BE2C (cell line): ENCODE measurements around the gene PLCL2.

Experiments used
- DNase-seq: peaks from one replicate; pipeline ENCODE4 v3.0.0-alpha.2; 2020
- H3K27me3 ChIP-seq: fragments of 250-450 bp; sonication (Bioruptor Pico); 2 replicates; pipeline ENCODE4 v1.5.1; 2020; ENCODE audit warnings: mild to moderate bottlenecking
- H3K36me3 ChIP-seq: fragments of 250-450 bp; sonication (Bioruptor Pico); 2 replicates; pipeline ENCODE4 v1.5.1; 2020; ENCODE audit warnings: mild to moderate bottlenecking
- H3K4me1 ChIP-seq: fragments of 250-450 bp; sonication (Bioruptor Pico); 2 replicates; pipeline ENCODE4 v1.5.1; 2020
- H3K4me3 ChIP-seq: 2 replicates; pipeline ENCODE4 v1.5.1; 2011; ENCODE audit warnings: low read depth, low read length
- H3K9me3 ChIP-seq: fragments of 250-450 bp; sonication (Bioruptor Pico); 2 replicates; pipeline ENCODE4 v1.5.1; 2020
- TF ChIP-seq, protein P1 (sequence below): IDR thresholded peaks from 2 replicates; pipeline ENCODE4 v1.5.1; 2012; ENCODE audit warnings: mild to moderate bottlenecking, low read depth, low read length

Gene PLCL2

DNA sequence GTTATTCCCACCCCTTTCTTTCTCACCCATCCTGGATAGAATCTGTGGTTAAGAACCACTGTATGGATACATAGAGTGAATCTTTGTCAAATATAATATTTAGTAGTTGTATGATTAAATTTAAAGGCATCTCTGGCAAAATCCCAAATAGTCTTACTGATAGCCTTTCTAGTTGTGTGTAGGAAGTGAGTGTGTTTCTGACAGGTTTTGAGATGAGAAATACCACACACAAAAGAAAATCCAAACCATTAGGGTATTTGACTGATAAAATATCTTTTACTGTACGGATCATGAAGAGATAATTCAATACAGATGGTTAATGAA lies 44.7 kb upstream of the PLCL2 start:
- no peaks in the 10 kb centered on the region for H3K9me3 ChIP-seq
- H3K4me1 ChIP-seq: no peaks in the 10 kb centered on the region
- H3K36me3 ChIP-seq: no peaks in the 10 kb centered on the region
- no peak for DNase-seq
- TF ChIP-seq, protein P1, sequence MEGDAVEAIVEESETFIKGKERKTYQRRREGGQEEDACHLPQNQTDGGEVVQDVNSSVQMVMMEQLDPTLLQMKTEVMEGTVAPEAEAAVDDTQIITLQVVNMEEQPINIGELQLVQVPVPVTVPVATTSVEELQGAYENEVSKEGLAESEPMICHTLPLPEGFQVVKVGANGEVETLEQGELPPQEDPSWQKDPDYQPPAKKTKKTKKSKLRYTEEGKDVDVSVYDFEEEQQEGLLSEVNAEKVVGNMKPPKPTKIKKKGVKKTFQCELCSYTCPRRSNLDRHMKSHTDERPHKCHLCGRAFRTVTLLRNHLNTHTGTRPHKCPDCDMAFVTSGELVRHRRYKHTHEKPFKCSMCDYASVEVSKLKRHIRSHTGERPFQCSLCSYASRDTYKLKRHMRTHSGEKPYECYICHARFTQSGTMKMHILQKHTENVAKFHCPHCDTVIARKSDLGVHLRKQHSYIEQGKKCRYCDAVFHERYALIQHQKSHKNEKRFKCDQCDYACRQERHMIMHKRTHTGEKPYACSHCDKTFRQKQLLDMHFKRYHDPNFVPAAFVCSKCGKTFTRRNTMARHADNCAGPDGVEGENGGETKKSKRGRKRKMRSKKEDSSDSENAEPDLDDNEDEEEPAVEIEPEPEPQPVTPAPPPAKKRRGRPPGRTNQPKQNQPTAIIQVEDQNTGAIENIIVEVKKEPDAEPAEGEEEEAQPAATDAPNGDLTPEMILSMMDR: no peak
- H3K27me3 ChIP-seq: no peaks in the 10 kb centered on the region
- H3K4me3 ChIP-seq: no peak overlapping the region

DNA sequence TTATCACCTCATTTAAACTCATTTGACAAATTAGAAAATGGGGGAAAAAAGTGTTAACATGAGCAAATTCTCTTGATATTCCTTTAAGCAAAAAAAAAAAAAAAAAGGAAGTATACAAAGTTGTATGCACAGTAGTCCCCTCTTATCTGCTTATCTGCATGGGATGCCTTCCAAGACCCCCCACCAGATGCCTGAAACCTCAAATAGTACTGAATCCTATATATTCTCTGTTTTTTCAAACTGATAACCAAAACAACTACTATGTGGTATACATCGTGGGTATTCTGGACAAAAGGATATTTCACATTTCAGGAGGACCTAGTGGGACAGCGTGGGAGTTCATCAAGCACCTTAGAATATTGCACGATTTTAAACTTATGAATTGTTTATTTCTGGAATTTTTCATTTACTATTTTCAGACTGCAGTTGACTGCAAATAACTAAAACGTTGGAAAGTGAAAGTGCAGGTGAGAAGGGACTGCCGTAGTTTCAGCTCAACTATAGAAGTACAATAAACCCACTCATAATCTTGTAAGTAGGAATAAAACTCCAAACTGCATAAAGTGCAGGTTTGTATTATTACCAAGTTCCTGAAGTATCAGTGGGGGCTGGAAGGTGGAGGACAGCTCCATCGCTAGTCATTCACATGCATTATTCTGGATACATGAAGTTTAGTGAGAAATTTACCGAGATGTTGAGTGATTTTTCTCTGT lies 43.6 kb upstream of the PLCL2 start:
- no peaks in the 10 kb centered on the region for H3K4me1 ChIP-seq
- H3K36me3 ChIP-seq: no peaks in the 10 kb centered on the region
- TF ChIP-seq, protein P1: no peak
- H3K4me3 ChIP-seq: no peak overlapping the region
- H3K9me3 ChIP-seq: no peaks in the 10 kb centered on the region
- DNase-seq: no peak
- H3K27me3 ChIP-seq: no peaks in the 10 kb centered on the region

DNA sequence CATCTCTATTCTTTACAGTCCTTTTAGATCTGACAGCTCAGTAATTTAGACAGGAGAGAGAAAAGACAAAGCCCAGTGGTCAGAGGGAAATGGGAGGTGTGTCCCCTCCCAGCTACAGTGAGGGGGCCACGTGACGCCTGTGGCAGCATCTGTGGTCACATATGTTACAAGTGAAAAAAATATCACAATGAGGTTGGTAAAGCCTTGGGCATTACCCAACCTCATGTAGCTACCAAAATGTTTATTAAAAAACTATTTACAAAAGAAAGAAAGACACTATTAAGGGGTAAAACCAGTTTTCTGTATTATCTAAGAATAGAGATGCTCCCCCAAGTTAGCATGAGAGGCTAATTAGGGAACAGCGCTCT lies 42.9 kb upstream of the PLCL2 start:
- TF ChIP-seq, protein P1: no peak
- H3K4me1 ChIP-seq: no peaks in the 10 kb centered on the region
- no peak overlapping the region for H3K4me3 ChIP-seq
- no peaks in the 10 kb centered on the region for H3K36me3 ChIP-seq
- H3K9me3 ChIP-seq: no peaks in the 10 kb centered on the region
- no peak for DNase-seq
- H3K27me3 ChIP-seq: no peaks in the 10 kb centered on the region

DNA sequence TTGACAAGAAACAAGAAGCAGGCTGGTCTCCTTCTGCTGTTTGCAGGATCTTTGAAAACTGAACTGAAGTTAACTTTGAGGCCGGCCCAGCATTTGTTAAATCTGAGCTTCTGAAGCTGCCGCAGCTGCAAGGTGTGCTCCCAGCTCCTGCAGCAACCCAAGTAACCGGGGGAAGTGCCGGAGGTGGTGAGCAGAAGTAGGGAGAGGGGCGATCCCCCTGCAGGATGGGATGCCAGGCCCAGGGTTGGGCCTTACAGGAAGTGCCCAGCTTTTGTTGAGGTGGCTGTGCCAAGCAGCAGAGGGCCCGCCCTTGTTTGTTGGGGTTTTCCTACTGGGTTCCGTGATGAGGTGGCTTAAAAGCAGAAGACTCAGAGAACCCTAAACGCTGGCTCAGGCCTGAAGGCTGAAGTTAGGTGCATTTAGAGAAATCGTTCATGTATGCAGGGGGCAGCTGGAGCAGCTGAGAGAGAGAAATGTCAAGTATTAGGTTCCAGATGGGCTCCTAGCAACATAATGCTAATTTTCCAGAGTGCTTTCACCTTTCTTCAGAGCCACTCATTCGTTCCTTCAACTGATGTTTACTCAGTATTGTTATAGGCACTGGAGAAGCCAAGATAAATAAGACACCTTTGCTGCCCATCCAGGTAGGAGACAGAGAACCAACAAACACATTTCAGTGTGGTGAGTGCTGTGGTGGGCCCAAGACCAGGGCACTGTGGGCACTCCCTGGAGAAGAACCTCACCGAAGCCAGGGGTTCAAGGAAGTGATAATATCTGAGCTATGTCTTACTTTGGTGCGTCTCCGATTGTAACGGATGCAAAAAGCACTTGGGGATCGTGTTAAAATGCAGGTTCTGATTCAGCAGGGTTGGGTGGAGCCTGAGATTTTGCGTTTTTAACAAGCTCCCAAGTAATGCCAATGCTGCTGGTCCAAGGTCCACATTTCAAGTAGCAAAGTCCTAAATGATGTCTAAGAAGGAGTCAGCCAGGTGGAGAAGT lies 42.2 kb upstream of the PLCL2 start:
- DNase-seq: no peak
- no peaks in the 10 kb centered on the region for H3K9me3 ChIP-seq
- H3K4me3 ChIP-seq: no peak overlapping the region
- no peaks in the 10 kb centered on the region for H3K4me1 ChIP-seq
- TF ChIP-seq, protein P1: no peak
- H3K27me3 ChIP-seq: no peaks in the 10 kb centered on the region
- no peaks in the 10 kb centered on the region for H3K36me3 ChIP-seq

DNA sequence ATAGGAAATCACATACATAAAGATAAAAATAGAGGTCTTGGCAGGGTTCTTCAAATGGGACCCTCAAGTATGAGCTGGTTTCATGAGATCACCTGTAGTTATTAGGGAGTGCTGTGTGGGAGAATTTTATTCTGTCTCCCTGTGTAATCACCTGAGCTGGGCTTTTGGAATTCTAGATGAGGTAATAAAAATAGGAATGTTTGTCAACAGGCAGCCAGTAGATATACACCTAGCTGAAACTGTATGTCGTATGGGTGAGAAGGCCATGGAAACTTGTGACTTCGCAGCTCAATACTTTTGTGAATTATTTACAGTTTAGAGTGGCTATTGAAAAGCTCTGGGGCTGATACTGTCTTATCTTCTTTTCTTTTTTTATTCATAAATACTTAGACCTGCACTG lies 40.5 kb upstream of the PLCL2 start:
- TF ChIP-seq, protein P1: no peak
- H3K27me3 ChIP-seq: no peaks in the 10 kb centered on the region
- no peaks in the 10 kb centered on the region for H3K9me3 ChIP-seq
- no peaks in the 10 kb centered on the region for H3K4me1 ChIP-seq
- no peak for DNase-seq
- no peaks in the 10 kb centered on the region for H3K36me3 ChIP-seq
- H3K4me3 ChIP-seq: no peak overlapping the region

DNA sequence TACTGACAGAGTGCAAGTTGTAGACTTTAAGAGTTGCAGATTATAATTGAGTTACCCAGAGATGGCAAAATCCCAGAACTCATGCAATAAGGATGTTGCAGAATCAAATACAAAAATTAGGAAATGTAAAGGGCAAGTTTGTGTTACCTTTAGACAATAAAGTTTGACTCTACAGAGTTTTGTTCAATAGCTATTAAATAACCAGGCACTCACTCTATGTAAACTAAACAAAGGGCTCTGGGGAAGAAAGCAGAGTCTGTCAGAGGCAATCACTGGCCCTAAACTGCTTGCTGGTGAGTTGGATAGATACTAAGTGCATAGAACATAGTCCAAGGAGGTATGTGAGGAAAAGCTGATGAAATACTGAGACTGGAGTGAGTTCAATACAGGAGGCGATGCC lies 40.0 kb upstream of the PLCL2 start:
- TF ChIP-seq, protein P1: no peak
- Histone ChIP-seq H3K36me3 (no peaks in the 10 kb centered on the region), H3K9me3 (no peaks in the 10 kb centered on the region), H3K4me3 (no peak overlapping the region), H3K4me1 (no peaks in the 10 kb centered on the region), H3K27me3 (no peaks in the 10 kb centered on the region)
- DNase-seq: no peak
